Astrocyte (in vitro differentiated cells and primary cell): ENCODE data around the gene PRTG.

Experiments
- EZH2 ChIP-seq: IDR thresholded peaks from 2 replicates; pipeline ENCODE4 v1.6.1; 2012; ENCODE audit warnings: mild to moderate bottlenecking, low read length, inconsistent platforms; ENCODE audit not compliant: insufficient read depth
- TF ChIP-seq, protein P1 (sequence below): IDR thresholded peaks from 2 replicates; pipeline ENCODE4 v1.5.1; 2011; ENCODE audit warnings: low read depth, mild to moderate bottlenecking, inconsistent platforms, low read length, moderate library complexity; ENCODE audit not compliant: insufficient read depth

DNA sequence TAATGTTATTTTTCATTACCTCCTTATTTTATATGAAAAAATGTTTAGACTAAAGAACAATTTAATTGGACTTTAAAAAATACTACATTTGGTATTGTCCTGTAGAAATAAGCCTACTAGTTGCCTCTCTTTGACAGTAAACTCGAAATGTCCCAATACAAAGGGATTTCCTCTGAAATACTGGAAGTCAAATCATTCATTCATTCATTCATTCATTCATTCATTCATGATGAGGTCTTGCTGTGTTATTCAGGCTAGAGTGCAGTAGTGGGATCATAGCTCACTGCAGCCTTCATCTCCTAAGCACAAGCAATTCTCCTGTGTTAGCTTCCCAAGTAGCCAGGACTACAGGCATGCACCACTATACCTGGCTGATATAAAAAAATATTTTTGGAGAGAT lies 104.2 kb downstream of the PRTG start:
- TF ChIP-seq, protein P1, sequence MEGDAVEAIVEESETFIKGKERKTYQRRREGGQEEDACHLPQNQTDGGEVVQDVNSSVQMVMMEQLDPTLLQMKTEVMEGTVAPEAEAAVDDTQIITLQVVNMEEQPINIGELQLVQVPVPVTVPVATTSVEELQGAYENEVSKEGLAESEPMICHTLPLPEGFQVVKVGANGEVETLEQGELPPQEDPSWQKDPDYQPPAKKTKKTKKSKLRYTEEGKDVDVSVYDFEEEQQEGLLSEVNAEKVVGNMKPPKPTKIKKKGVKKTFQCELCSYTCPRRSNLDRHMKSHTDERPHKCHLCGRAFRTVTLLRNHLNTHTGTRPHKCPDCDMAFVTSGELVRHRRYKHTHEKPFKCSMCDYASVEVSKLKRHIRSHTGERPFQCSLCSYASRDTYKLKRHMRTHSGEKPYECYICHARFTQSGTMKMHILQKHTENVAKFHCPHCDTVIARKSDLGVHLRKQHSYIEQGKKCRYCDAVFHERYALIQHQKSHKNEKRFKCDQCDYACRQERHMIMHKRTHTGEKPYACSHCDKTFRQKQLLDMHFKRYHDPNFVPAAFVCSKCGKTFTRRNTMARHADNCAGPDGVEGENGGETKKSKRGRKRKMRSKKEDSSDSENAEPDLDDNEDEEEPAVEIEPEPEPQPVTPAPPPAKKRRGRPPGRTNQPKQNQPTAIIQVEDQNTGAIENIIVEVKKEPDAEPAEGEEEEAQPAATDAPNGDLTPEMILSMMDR: no peak
- no peak for TF ChIP-seq EZH2
